Panc1 (cell line): ENCODE results near the gene ASIC3.

Experiments
- POLR2AphosphoS5 ChIP-seq: IDR thresholded peaks from 2 replicates; pipeline ENCODE4 v1.6.1; 2012; ENCODE audit warnings: mild to moderate bottlenecking, low read depth, low read length, moderate library complexity
- REST ChIP-seq, 2 experiments: IDR thresholded peaks; 2 replicates each; pipeline ENCODE4 v1.6.1; 2011 to 2012; ENCODE audit warnings: low read depth in 2 of 2, control low read depth in 1 of 2, low read length in 1 of 2, mild to moderate bottlenecking in 1 of 2, moderate library complexity in 1 of 2; ENCODE audit not compliant: insufficient read depth in 1 of 2
- SIN3A ChIP-seq: IDR thresholded peaks from 2 replicates; pipeline ENCODE4 v1.6.1; 2012; ENCODE audit warnings: low read depth, mild to moderate bottlenecking, low read length, moderate library complexity, borderline replicate concordance; ENCODE audit not compliant: insufficient read depth
- TF ChIP-seq, protein P1 (sequence below): fragments of 450-650 bp; IDR thresholded peaks from 2 replicates; pipeline ENCODE4 v1.5.1; 2017; ENCODE audit warnings: mild to moderate bottlenecking

DNA sequence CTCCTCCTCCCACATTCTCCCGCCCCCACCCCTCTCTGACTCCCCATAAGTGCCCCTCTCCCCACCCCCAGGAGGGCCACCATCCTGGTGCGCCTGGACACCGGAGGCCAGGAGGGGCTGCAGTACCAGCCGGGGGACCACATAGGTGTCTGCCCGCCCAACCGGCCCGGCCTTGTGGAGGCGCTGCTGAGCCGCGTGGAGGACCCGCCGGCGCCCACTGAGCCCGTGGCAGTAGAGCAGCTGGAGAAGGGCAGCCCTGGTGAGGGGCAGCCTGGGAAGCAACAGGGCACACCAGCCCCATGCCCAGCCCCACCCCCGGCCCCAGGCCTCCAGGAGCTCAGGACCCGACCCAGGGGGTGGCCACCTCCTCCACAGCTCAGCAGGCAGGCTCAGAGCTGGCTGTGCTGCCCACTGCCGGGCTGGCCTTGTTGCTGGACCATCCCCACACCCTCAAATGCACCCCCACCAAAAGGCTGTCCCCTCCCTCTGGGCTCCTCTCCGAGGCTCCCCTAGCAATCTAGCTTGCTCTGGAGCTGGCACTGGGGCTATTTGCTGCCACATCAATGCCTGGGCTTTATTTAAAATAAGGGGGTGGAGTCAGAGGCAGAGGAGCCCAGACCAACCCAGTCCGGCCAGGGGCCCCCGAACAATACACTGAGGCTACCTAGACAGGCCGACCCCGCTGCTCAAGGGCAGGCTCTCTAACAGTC, 38.8 kb upstream of the ASIC3 start:
- TF ChIP-seq, protein P1, sequence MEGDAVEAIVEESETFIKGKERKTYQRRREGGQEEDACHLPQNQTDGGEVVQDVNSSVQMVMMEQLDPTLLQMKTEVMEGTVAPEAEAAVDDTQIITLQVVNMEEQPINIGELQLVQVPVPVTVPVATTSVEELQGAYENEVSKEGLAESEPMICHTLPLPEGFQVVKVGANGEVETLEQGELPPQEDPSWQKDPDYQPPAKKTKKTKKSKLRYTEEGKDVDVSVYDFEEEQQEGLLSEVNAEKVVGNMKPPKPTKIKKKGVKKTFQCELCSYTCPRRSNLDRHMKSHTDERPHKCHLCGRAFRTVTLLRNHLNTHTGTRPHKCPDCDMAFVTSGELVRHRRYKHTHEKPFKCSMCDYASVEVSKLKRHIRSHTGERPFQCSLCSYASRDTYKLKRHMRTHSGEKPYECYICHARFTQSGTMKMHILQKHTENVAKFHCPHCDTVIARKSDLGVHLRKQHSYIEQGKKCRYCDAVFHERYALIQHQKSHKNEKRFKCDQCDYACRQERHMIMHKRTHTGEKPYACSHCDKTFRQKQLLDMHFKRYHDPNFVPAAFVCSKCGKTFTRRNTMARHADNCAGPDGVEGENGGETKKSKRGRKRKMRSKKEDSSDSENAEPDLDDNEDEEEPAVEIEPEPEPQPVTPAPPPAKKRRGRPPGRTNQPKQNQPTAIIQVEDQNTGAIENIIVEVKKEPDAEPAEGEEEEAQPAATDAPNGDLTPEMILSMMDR, result no peak
- TF ChIP-seq POLR2AphosphoS5, result no peak
- no peak for TF ChIP-seq REST (IDR thresholded peaks at IDR 0.05; ENCODE audit: insufficient read depth in 1 of 2, low read depth in 2 of 2, low read length in 1 of 2)
- TF ChIP-seq SIN3A, result no peak
